SK-N-SH (cell line): ENCODE measurements around the gene CPM. TPM values are rescaled to one million over a fixed set of nuclear protein-coding genes. Genes with fewer than 3 reads are reported as not detected.
A peak's percentile ranks its signal among the peaks of the same experiment; 100 is the strongest.

Experiments
- CTCF ChIA-PET: fragments of 300-600, 350-600 bp; formaldehyde crosslinking; extraction: SDS; loops from one replicate; lab custom pipeline; 2021; lab: Yijun Ruan, JAX
- POLR2A ChIA-PET: fragments of 350-600 bp; sonication (Branson Sonifier 250); formaldehyde crosslinking; extraction: SDS; loops from one replicate; lab custom pipeline; 2020; ENCODE audit warnings: antibody characterized with exemption, inconsistent platforms; lab: Yijun Ruan, JAX
- DNase-seq: peaks from one replicate; pipeline ENCODE4 v3.0.0; 2012
- H2AFZ ChIP-seq: fragments of 200-600 bp; sonication (generic); 2 replicates; pipeline ENCODE4 v1.8.1; 2016; ENCODE audit warnings: antibody characterized with exemption, mild to moderate bottlenecking, low read depth
- H3F3A ChIP-seq: fragments of 200-600 bp; sonication (generic); replicated peaks from 2 replicates; pipeline ENCODE3; 2016; ENCODE audit warnings: antibody characterized with exemption, mild to moderate bottlenecking; ENCODE audit not compliant: insufficient read depth
- H3K27ac ChIP-seq, 2 experiments: fragments of 200-500 bp in 1 of 2; fragments of 200-600 bp in 1 of 2; sonication (Bioruptor generic) in 1 of 2; sonication (generic), shearing (Covaris generic) in 1 of 2; 2 replicates each; pipeline versions ENCODE4 v1.5.1 to v1.6.1; 2014 to 2016; ENCODE audit warnings: low read depth in 2 of 2, inconsistent platforms in 1 of 2, low read length in 1 of 2, mild to moderate bottlenecking in 1 of 2, mixed read lengths in 1 of 2
- H3K27me3 ChIP-seq: fragments of 200-600 bp; sonication (generic), shearing (Covaris generic); 2 replicates; pipeline ENCODE4 v1.6.1; 2016; ENCODE audit warnings: mixed run types; ENCODE audit not compliant: insufficient read depth
- H3K36me3 ChIP-seq, 2 experiments: fragments of 200-500 bp in 1 of 2; fragments of 200-600 bp in 1 of 2; sonication (Bioruptor generic) in 1 of 2; sonication (generic) in 1 of 2; replicated peaks in 1 of 2; 2 replicates each; pipeline versions ENCODE3 to v1.5.1; 2014 to 2016; ENCODE audit warnings: low read length in 1 of 2, mild to moderate bottlenecking in 1 of 2; ENCODE audit not compliant: insufficient read depth in 2 of 2, control insufficient read depth in 1 of 2
- H3K4me1 ChIP-seq, 2 experiments: fragments of 200-500 bp in 1 of 2; fragments of 200-600 bp in 1 of 2; sonication (Bioruptor generic) in 1 of 2; sonication (generic), shearing (Covaris generic) in 1 of 2; 2 replicates each; pipeline versions ENCODE4 v1.5.1 to v1.6.1; 2014 to 2016; ENCODE audit warnings: low read depth in 1 of 2, low read length in 1 of 2, mixed run types in 1 of 2; ENCODE audit not compliant: insufficient read depth in 2 of 2, control insufficient read depth in 1 of 2
- H3K4me2 ChIP-seq: fragments of 200-600 bp; sonication (generic), shearing (Covaris generic); 2 replicates; pipeline ENCODE4 v1.6.1; 2017; ENCODE audit warnings: mixed run types
- H3K4me3 ChIP-seq, 2 experiments: fragments of 200-500 bp in 1 of 2; fragments of 200-600 bp in 1 of 2; sonication (Bioruptor generic) in 1 of 2; sonication (generic), shearing (Covaris generic) in 1 of 2; 2 replicates each; pipeline versions ENCODE4 v1.5.1 to v1.8.1; 2014 to 2016; ENCODE audit warnings: low read depth in 2 of 2, inconsistent platforms in 1 of 2, low read length in 1 of 2, mild to moderate bottlenecking in 1 of 2, mixed read lengths in 1 of 2, moderate library complexity in 1 of 2
- H3K79me2 ChIP-seq: fragments of 200-600 bp; sonication (generic); 2 replicates; pipeline ENCODE4 v1.8.1; 2017; ENCODE audit warnings: mild to moderate bottlenecking; ENCODE audit not compliant: insufficient read depth
- H3K9ac ChIP-seq: fragments of 200-600 bp; sonication (generic); 2 replicates; pipeline ENCODE4 v1.6.1; 2017; ENCODE audit warnings: mixed run types
- H3K9me2 ChIP-seq: fragments of 200-600 bp; sonication (generic); 2 replicates; pipeline ENCODE4 v1.6.1; 2017; ENCODE audit warnings: mixed run types
- H3K9me3 ChIP-seq: fragments of 200-600 bp; sonication (generic); 2 replicates; pipeline ENCODE4 v1.6.1; 2017; ENCODE audit warnings: mixed run types, mild to moderate bottlenecking, moderate library complexity
- H4K20me1 ChIP-seq: fragments of 200-600 bp; sonication (generic); 2 replicates; pipeline ENCODE4 v1.6.1; 2017; ENCODE audit warnings: mild to moderate bottlenecking, mixed run types; ENCODE audit not compliant: insufficient read depth
- CHD2 ChIP-seq: fragments of 150-350 bp; IDR thresholded peaks from 2 replicates; pipeline ENCODE4 v1.6.1; 2018; ENCODE audit warnings: low read length; ENCODE audit not compliant: partially characterized antibody
- EP300 ChIP-seq, 2 experiments: IDR thresholded peaks; 2 replicates each; pipeline versions ENCODE4 v1.4.0 to v1.6.1; 2012; ENCODE audit warnings: borderline replicate concordance in 1 of 2, low read depth in 1 of 2, low read length in 1 of 2
- FOSL2 ChIP-seq: IDR thresholded peaks from 2 replicates; pipeline ENCODE4 v1.4.0; 2012; ENCODE audit warnings: low read depth, mild to moderate bottlenecking, moderate library complexity, borderline replicate concordance
- FOXJ3 ChIP-seq: sonication (generic); formaldehyde crosslinking; IDR thresholded peaks from 2 replicates; pipeline ENCODE4 v1.5.1; 2020; ENCODE audit warnings: mild to moderate bottlenecking, missing genetic modification reagents
- GABPA ChIP-seq: IDR thresholded peaks from 2 replicates; pipeline ENCODE4 v1.4.0; 2012; ENCODE audit warnings: low read depth, mild to moderate bottlenecking
- NFIC ChIP-seq: IDR thresholded peaks from 2 replicates; pipeline ENCODE4 v1.4.0; 2012; ENCODE audit warnings: borderline replicate concordance
- NRF1 ChIP-seq: IDR thresholded peaks from 2 replicates; pipeline ENCODE4 v1.6.1; 2012; ENCODE audit warnings: low read depth, mild to moderate bottlenecking, low read length
- RFX5 ChIP-seq: IDR thresholded peaks from 2 replicates; pipeline ENCODE4 v1.6.1; 2012; ENCODE audit warnings: mild to moderate bottlenecking, improper control_type of control experiment, low read length
- SMC3 ChIP-seq: IDR thresholded peaks from 2 replicates; pipeline ENCODE4 v1.6.1; 2012; ENCODE audit warnings: low read depth, low read length, improper control_type of control experiment
- TAF1 ChIP-seq: IDR thresholded peaks from 2 replicates; pipeline ENCODE4 v1.6.1; 2012; ENCODE audit warnings: low read depth, mild to moderate bottlenecking, low read length, moderate library complexity, borderline replicate concordance
- TEAD4 ChIP-seq: IDR thresholded peaks from 2 replicates; pipeline ENCODE4 v1.4.0; 2012; ENCODE audit warnings: mild to moderate bottlenecking, borderline replicate concordance; ENCODE audit not compliant: insufficient read depth
- WGBS: methylation state at CpG from one replicate; pipeline ENCODE4 v1.1.6; 2017; ENCODE audit warnings: low lambda C conversion rate; 5-methylcytosine and 5-hydroxymethylcytosine counted together
- polyA plus RNA-seq, 3 experiments: library from polyadenylated mRNA; depleted of rRNA; stranded (reverse); fragments of >200 nt; gene quantifications; 2 replicates each; pipeline ENCODE4 v1.2.3, GENCODE V29; 2012
- TF ChIP-seq, protein P1 (sequence below): IDR thresholded peaks from 2 replicates; pipeline ENCODE4 v1.4.0; 2012; ENCODE audit warnings: low read depth, borderline replicate concordance
- TF ChIP-seq, protein P2 (sequence below): IDR thresholded peaks from 2 replicates; pipeline ENCODE4; 2012
- TF ChIP-seq, protein P3 (sequence below): IDR thresholded peaks from 2 replicates; pipeline ENCODE4 v1.4.0; 2012; ENCODE audit warnings: low read depth
- TF ChIP-seq, protein P4 (sequence below): IDR thresholded peaks from 2 replicates; pipeline ENCODE4 v1.6.1; 2012; ENCODE audit warnings: mild to moderate bottlenecking, low read depth, low read length, moderate library complexity
- TF ChIP-seq, protein P5 (sequence below): IDR thresholded peaks from 2 replicates; pipeline ENCODE4 v1.4.0; 2012; ENCODE audit warnings: low read depth, borderline replicate concordance
- TF ChIP-seq, protein P6 (sequence below): fragments of 200-600 bp; sonication (generic); IDR thresholded peaks from 2 replicates; pipeline ENCODE4 v1.6.1; 2017; ENCODE audit warnings: antibody characterized with exemption, mild to moderate bottlenecking, moderate library complexity

Gene CPM
- polyA plus RNA-seq, 1 of the 3 experiments (the other 2 are of a cell fraction) = 10.8 TPM

DNA sequence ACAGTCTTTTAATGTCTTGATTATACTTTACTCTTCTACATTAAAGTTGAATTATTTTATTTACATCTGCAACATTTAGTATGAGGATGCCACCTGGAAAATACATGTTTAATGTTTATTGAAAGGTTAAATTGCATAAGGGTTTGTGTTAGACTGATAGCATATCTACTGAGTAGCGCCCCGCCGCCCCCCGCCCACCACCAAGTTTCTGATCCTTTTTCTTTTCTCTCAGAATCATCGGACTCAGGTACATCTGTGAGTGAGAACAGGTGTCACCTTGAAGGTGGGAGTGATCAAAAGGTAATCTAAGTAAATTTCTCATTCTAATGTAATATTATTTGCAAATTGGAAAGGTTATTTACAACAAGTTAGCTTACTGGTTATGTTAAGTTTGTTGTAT, 108.8 kb downstream of the CPM start (continued):
- no peak for TF ChIP-seq FOXJ3 (CRISPR knock-in tag)

DNA sequence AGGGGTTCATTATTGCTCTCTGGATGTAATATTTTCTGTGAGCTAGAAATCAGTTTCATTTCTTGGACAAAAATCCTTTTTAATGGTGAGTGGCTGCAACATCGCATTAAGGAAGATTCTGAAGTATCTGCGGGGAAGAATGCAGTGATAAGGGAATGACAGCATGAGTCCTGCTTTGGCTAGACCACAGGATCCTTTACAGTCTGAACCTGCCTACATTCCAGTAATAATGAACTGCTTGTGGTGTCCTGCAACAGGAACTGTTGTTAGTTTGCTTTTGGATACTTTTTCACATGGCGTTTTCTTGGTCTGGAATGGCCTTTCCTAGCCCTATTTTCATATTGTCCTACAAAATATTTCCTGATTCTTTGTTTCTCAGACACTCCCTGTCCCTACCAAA, 109.3 kb downstream of the CPM start:
- H3K79me2 ChIP-seq = peaks cover 84% of the 10 kb centered on the region
- TF ChIP-seq CHD2 (no peak), TEAD4 (no peak), RFX5 (no peak), NRF1 (no peak), FOSL2 (no peak), GABPA (no peak), NFIC (no peak), SMC3 (no peak), TAF1 (no peak), EP300 (IDR thresholded peaks at IDR 0.05; ENCODE audit: borderline replicate concordance in 1 of 2, low read depth in 1 of 2, low read length in 1 of 2) (no peak)
- TF ChIP-seq, protein P1, sequence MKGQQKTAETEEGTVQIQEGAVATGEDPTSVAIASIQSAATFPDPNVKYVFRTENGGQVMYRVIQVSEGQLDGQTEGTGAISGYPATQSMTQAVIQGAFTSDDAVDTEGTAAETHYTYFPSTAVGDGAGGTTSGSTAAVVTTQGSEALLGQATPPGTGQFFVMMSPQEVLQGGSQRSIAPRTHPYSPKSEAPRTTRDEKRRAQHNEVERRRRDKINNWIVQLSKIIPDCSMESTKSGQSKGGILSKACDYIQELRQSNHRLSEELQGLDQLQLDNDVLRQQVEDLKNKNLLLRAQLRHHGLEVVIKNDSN = no peak
- TF ChIP-seq, protein P2, sequence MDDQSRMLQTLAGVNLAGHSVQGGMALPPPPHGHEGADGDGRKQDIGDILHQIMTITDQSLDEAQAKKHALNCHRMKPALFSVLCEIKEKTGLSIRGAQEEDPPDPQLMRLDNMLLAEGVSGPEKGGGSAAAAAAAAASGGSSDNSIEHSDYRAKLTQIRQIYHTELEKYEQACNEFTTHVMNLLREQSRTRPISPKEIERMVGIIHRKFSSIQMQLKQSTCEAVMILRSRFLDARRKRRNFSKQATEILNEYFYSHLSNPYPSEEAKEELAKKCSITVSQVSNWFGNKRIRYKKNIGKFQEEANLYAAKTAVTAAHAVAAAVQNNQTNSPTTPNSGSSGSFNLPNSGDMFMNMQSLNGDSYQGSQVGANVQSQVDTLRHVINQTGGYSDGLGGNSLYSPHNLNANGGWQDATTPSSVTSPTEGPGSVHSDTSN = no peak
- TF ChIP-seq, protein P3, sequence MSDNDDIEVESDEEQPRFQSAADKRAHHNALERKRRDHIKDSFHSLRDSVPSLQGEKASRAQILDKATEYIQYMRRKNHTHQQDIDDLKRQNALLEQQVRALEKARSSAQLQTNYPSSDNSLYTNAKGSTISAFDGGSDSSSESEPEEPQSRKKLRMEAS = no peak
- TF ChIP-seq, protein P4, sequence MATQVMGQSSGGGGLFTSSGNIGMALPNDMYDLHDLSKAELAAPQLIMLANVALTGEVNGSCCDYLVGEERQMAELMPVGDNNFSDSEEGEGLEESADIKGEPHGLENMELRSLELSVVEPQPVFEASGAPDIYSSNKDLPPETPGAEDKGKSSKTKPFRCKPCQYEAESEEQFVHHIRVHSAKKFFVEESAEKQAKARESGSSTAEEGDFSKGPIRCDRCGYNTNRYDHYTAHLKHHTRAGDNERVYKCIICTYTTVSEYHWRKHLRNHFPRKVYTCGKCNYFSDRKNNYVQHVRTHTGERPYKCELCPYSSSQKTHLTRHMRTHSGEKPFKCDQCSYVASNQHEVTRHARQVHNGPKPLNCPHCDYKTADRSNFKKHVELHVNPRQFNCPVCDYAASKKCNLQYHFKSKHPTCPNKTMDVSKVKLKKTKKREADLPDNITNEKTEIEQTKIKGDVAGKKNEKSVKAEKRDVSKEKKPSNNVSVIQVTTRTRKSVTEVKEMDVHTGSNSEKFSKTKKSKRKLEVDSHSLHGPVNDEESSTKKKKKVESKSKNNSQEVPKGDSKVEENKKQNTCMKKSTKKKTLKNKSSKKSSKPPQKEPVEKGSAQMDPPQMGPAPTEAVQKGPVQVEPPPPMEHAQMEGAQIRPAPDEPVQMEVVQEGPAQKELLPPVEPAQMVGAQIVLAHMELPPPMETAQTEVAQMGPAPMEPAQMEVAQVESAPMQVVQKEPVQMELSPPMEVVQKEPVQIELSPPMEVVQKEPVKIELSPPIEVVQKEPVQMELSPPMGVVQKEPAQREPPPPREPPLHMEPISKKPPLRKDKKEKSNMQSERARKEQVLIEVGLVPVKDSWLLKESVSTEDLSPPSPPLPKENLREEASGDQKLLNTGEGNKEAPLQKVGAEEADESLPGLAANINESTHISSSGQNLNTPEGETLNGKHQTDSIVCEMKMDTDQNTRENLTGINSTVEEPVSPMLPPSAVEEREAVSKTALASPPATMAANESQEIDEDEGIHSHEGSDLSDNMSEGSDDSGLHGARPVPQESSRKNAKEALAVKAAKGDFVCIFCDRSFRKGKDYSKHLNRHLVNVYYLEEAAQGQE = no peak
- TF ChIP-seq, protein P5, sequence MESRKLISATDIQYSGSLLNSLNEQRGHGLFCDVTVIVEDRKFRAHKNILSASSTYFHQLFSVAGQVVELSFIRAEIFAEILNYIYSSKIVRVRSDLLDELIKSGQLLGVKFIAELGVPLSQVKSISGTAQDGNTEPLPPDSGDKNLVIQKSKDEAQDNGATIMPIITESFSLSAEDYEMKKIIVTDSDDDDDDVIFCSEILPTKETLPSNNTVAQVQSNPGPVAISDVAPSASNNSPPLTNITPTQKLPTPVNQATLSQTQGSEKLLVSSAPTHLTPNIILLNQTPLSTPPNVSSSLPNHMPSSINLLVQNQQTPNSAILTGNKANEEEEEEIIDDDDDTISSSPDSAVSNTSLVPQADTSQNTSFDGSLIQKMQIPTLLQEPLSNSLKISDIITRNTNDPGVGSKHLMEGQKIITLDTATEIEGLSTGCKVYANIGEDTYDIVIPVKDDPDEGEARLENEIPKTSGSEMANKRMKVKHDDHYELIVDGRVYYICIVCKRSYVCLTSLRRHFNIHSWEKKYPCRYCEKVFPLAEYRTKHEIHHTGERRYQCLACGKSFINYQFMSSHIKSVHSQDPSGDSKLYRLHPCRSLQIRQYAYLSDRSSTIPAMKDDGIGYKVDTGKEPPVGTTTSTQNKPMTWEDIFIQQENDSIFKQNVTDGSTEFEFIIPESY = no peak
- TF ChIP-seq, protein P6, sequence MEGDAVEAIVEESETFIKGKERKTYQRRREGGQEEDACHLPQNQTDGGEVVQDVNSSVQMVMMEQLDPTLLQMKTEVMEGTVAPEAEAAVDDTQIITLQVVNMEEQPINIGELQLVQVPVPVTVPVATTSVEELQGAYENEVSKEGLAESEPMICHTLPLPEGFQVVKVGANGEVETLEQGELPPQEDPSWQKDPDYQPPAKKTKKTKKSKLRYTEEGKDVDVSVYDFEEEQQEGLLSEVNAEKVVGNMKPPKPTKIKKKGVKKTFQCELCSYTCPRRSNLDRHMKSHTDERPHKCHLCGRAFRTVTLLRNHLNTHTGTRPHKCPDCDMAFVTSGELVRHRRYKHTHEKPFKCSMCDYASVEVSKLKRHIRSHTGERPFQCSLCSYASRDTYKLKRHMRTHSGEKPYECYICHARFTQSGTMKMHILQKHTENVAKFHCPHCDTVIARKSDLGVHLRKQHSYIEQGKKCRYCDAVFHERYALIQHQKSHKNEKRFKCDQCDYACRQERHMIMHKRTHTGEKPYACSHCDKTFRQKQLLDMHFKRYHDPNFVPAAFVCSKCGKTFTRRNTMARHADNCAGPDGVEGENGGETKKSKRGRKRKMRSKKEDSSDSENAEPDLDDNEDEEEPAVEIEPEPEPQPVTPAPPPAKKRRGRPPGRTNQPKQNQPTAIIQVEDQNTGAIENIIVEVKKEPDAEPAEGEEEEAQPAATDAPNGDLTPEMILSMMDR = no peak
- H2AFZ ChIP-seq = no peak overlapping the region
- no peak overlapping the region for H3K4me3 ChIP-seq
- H3F3A ChIP-seq = peaks cover 86% of the 10 kb centered on the region
- H3K4me1 ChIP-seq = 0 out of 4 replicates have a peak, but pooled peaks cover 0 to 5% of the 10 kb centered on the region in 2 experiments
- H3K4me2 ChIP-seq = no peak overlapping the region
- H3K27me3 ChIP-seq = no peaks in the 10 kb centered on the region
- ChIA-PET CTCF (no interaction called here), POLR2A (no interaction called here)
- WGBS = 86% methylated on average over 3 of the region's 3 CpGs
- no peaks in the 10 kb centered on the region for H3K9me2 ChIP-seq
- H4K20me1 ChIP-seq = peaks cover 99% of the 10 kb centered on the region
- H3K36me3 ChIP-seq = peaks cover 72 to 98% of the 10 kb centered on the region in 2 experiments
- H3K9me3 ChIP-seq = no peaks in the 10 kb centered on the region
- H3K27ac ChIP-seq = peak overlapping the region in 1 of 2 experiments; percentile 25; a peak in 2 of 4 replicates
- no peak for DNase-seq
- no peak overlapping the region for H3K9ac ChIP-seq
